ENCODE data around the gene KLRF1.
"Not testable (repeated sequence)": the region's sequence is repeated elsewhere in the genome, so short reads cannot be mapped to it uniquely, and the experiment has no call there.

The KLRF1 gene

GRCh38 chr12:9869307-9870161 is 42.3 kb downstream of the KLRF1 start, which contains the start of gene CLEC2B:
CLEC2B (minus strand) TSS chr12:9869354.
- TF ChIP-seq POLR2A (IDR thresholded peaks at IDR 0.05; ENCODE audit: low read length) (peak; percentile 37), GATA1 (IDR thresholded peaks at IDR 0.05; ENCODE audit: low read depth, low read length) (no peak)
- peak; percentile 58 to 60 for DNase-seq

- no peak for DNase-seq
- TF ChIP-seq POLR2A (IDR thresholded peaks at IDR 0.05; ENCODE audit: low read length) = no peak
- TF ChIP-seq GATA1 (IDR thresholded peaks at IDR 0.05; ENCODE audit: low read depth, low read length) = no peak
Observed at GRCh38 chr12:9870286-9870866, 43.1 kb downstream of the KLRF1 start.

- no peak for TF ChIP-seq POLR2A (IDR thresholded peaks at IDR 0.05; ENCODE audit: low read length)
- no peak for TF ChIP-seq GATA1 (IDR thresholded peaks at IDR 0.05; ENCODE audit: low read depth, low read length)
- DNase-seq = no peak
Observed at GRCh38 chr12:9872162-9872561, 44.9 kb downstream of the KLRF1 start.

GRCh38 chr12:9872742-9873141 is 45.5 kb downstream of the KLRF1 start:
- TF ChIP-seq POLR2A (IDR thresholded peaks at IDR 0.05; ENCODE audit: low read length) (no peak), GATA1 (IDR thresholded peaks at IDR 0.05; ENCODE audit: low read depth, low read length) (no peak)
- DNase-seq = no peak

- not testable (repeated sequence) for DNase-seq
Observed at GRCh38 chr12:9876120-9876519, 48.8 kb downstream of the KLRF1 start.

GRCh38 chr12:9880532-9881078 is 53.3 kb downstream of the KLRF1 start:
- TF ChIP-seq GATA1 (IDR thresholded peaks at IDR 0.05; ENCODE audit: low read depth, low read length) (no peak), POLR2A (IDR thresholded peaks at IDR 0.05; ENCODE audit: low read length) (no peak)
- DNase-seq = no peak

GRCh38 chr12:9881246-9881645 is 54.0 kb downstream of the KLRF1 start, which contains the start of gene KLRF2:
KLRF2 (plus strand) TSS chr12:9881489; CDS start chr12:9881596, 107 bp downstream.
- no peak for TF ChIP-seq POLR2A (IDR thresholded peaks at IDR 0.05; ENCODE audit: low read length)
- TF ChIP-seq GATA1 (IDR thresholded peaks at IDR 0.05; ENCODE audit: low read depth, low read length) = no peak
- DNase-seq = no peak

GRCh38 chr12:9881988-9882387 is 54.7 kb downstream of the KLRF1 start:
- TF ChIP-seq POLR2A (IDR thresholded peaks at IDR 0.05; ENCODE audit: low read length) (no peak), GATA1 (IDR thresholded peaks at IDR 0.05; ENCODE audit: low read depth, low read length) (no peak)
- no peak for DNase-seq

- DNase-seq = no peak
- TF ChIP-seq POLR2A (IDR thresholded peaks at IDR 0.05; ENCODE audit: low read length) (no peak), GATA1 (IDR thresholded peaks at IDR 0.05; ENCODE audit: low read depth, low read length) (no peak)
Observed at GRCh38 chr12:9883175-9883574, 55.9 kb downstream of the KLRF1 start.

GRCh38 chr12:9888665-9889273 is 61.5 kb downstream of the KLRF1 start:
- no peak for DNase-seq
- TF ChIP-seq POLR2A (IDR thresholded peaks at IDR 0.05; ENCODE audit: low read length) = no peak
- TF ChIP-seq GATA1 (IDR thresholded peaks at IDR 0.05; ENCODE audit: low read depth, low read length) = no peak

All from erythroblast (primary cell).